ENCODE results near the gene RTCA. TPM values are rescaled to one million over a fixed set of nuclear protein-coding genes. Genes with fewer than 3 reads are reported as not detected.

The RTCA gene
- total RNA-seq, 1 experiment from 2014 or later = 33.6 TPM

GRCh38 chr1:100340494-100340893, 74.5 kb downstream of the RTCA start:
- Mint-ChIP-seq H3K4me3 (no peak overlapping the region), H3K36me3 (ENCODE audit: insufficient read depth in 1 of 3, low read depth in 3 of 3) (no peaks in the 10 kb centered on the region), H3K27me3 (ENCODE audit: low read depth) (no peaks in the 10 kb centered on the region), H3K27ac (no peak overlapping the region), H3K9me3 (no peaks in the 10 kb centered on the region), H3K4me1 (peaks cover 22 to 31% of the 10 kb centered on the region in 2 experiments)
- H2BK12ac ChIP-seq (ENCODE audit: insufficient read length, low read depth, low read length) = no peak overlapping the region
- no peak overlapping the region for H4K91ac ChIP-seq (ENCODE audit: insufficient read length, low read depth, low read length)
- no peak overlapping the region for H2BK15ac ChIP-seq (ENCODE audit: low read depth, low read length)
- no peaks in the 10 kb centered on the region for H3K79me2 ChIP-seq (ENCODE audit: insufficient read depth, low read length)
- no peaks in the 10 kb centered on the region for H3K27me3 ChIP-seq (ENCODE audit: insufficient read depth, low read length)
- H3K9ac ChIP-seq (ENCODE audit: extremely low read depth, insufficient read length, low read length) = no peak overlapping the region
- no peak overlapping the region for H4K5ac ChIP-seq (ENCODE audit: insufficient read length, low read depth, low read length)
- DNase-seq = no peak
- no peaks in the 10 kb centered on the region for H3K9me3 ChIP-seq (ENCODE audit: control insufficient read depth, low read depth, low read length)
- no peak overlapping the region for H3K27ac ChIP-seq (ENCODE audit: insufficient read length, low read depth, low read length)
- WGBS (ENCODE audit: extremely low coverage, insufficient read length, low lambda C conversion rate) = no CpG with 5 or more reads among the region's 1 CpG
- H3K23me2 ChIP-seq (ENCODE audit: insufficient read length, low read depth, low read length, poor library complexity, severe bottlenecking) = no peaks in the 10 kb centered on the region
- no peak overlapping the region for H3K4ac ChIP-seq (ENCODE audit: low read depth, low read length)
- no peak overlapping the region for H2BK20ac ChIP-seq (ENCODE audit: low read depth, low read length, poor library complexity, severe bottlenecking)
- H4K8ac ChIP-seq (replicated peaks; ENCODE audit: insufficient read length, low read depth, low read length) = no peak overlapping the region
- no peak overlapping the region for H3K18ac ChIP-seq (ENCODE audit: insufficient read length, low read depth, low read length)
- H2AFZ ChIP-seq (ENCODE audit: low read length) = no peak overlapping the region
- no peak overlapping the region for H3K14ac ChIP-seq (ENCODE audit: insufficient read depth, low read length)
- H2BK120ac ChIP-seq (ENCODE audit: low read depth, low read length, poor library complexity, severe bottlenecking) = no peak overlapping the region
- H3K79me1 ChIP-seq (ENCODE audit: insufficient read depth, low read depth, low read length, poor library complexity, severe bottlenecking) = no peaks in the 10 kb centered on the region
- no peak overlapping the region for H3K56ac ChIP-seq (ENCODE audit: insufficient read length, low read depth, low read length)
- no peak overlapping the region for H3K23ac ChIP-seq (ENCODE audit: insufficient read length, low read depth, low read length)
- TF ChIP-seq, protein P1, sequence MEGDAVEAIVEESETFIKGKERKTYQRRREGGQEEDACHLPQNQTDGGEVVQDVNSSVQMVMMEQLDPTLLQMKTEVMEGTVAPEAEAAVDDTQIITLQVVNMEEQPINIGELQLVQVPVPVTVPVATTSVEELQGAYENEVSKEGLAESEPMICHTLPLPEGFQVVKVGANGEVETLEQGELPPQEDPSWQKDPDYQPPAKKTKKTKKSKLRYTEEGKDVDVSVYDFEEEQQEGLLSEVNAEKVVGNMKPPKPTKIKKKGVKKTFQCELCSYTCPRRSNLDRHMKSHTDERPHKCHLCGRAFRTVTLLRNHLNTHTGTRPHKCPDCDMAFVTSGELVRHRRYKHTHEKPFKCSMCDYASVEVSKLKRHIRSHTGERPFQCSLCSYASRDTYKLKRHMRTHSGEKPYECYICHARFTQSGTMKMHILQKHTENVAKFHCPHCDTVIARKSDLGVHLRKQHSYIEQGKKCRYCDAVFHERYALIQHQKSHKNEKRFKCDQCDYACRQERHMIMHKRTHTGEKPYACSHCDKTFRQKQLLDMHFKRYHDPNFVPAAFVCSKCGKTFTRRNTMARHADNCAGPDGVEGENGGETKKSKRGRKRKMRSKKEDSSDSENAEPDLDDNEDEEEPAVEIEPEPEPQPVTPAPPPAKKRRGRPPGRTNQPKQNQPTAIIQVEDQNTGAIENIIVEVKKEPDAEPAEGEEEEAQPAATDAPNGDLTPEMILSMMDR (conservative IDR thresholded peaks at IDR 0.05) = no peak
- H4K20me1 ChIP-seq (ENCODE audit: control insufficient read depth, insufficient read depth, insufficient read length) = no peaks in the 10 kb centered on the region
- no peak overlapping the region for H2BK5ac ChIP-seq (ENCODE audit: insufficient read length, low read length)
- H2AK5ac ChIP-seq (ENCODE audit: insufficient read length, low read length) = no peak overlapping the region
- H3T11ph ChIP-seq (ENCODE audit: low read length) = no peak overlapping the region
- 0 out of 2 replicates have a peak, but pooled peaks cover 3% of the 10 kb centered on the region for H3K4me1 ChIP-seq (ENCODE audit: insufficient read depth, low read length)
- H3K4me2 ChIP-seq (ENCODE audit: insufficient read depth, insufficient read length, low read length) = no peak overlapping the region
